Measurements from ENCODE around the gene CCDC40. TPM values are rescaled to one million over a fixed set of nuclear protein-coding genes. Genes with fewer than 3 reads are reported as not detected.
A peak's percentile ranks its signal among the peaks of the same experiment; 100 is the strongest.

CCDC40 gene
- total RNA-seq, 1 donor from 2014 or later, result 29.6 TPM

- Mint-ChIP-seq H3K36me3 (no peaks in the 10 kb centered on the region), H3K27me3 (no peaks in the 10 kb centered on the region), H3K4me3 (peak overlapping the region; percentile 7), H3K4me1 (ENCODE audit: unreplicated experiment) (peaks cover 16% of the 10 kb centered on the region), H3K9me3 (no peaks in the 10 kb centered on the region), H3K27ac (peak overlapping the region; percentile 80)
- no peak for DNase-seq (ENCODE audit: extremely low spot score, unreplicated experiment)
- no peak for TF ChIP-seq CTCF (conservative IDR thresholded peaks at IDR 0.05)
Observed at GRCh38 chr17:80123791-80124190, 87.3 kb downstream of the CCDC40 start.

DNA sequence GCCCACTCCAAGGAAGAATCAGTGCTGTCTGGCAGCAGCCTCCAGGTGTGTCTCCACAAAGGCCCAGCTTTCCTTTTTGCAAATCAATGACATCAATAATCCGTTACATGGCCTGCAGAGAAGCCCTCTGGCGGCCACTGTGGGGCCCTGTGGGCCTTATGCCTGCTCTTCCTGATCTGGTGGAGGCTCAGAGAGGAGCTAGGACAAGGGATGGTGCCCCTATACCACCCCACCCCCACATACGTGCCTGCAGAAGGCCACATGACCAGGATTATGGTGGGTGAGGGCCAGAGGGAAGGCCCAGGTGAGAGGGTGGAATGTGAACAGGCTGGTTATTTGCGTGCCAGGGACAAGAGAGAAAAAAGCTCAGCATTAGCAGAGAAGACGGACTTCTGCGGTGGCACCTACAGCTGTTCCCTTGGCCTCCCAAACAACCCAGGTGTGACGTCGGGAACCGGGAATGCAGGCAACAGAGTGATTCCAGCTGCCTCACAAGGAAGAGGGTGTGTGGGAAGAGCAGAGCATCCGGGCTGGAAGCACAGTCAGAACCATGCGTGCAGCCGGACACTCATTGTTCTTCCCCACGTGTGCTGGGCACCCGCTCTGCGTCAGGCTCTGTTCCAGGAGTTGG lies 88.0 kb downstream of the CCDC40 start:
- Mint-ChIP-seq H3K27me3 (no peaks in the 10 kb centered on the region), H3K36me3 (no peaks in the 10 kb centered on the region), H3K9me3 (no peaks in the 10 kb centered on the region), H3K4me1 (ENCODE audit: unreplicated experiment) (peaks cover 16% of the 10 kb centered on the region), H3K27ac (peak overlapping the region; percentile 80), H3K4me3 (peak overlapping the region; percentile 47)
- peak; percentile 71 for TF ChIP-seq CTCF (conservative IDR thresholded peaks at IDR 0.05)
- no peak for DNase-seq (ENCODE audit: extremely low spot score, unreplicated experiment)

GRCh38 chr17:80125656-80126448 lies 89.4 kb downstream of the CCDC40 start:
- no peak overlapping the region for H3K27ac Mint-ChIP-seq
- no peaks in the 10 kb centered on the region for H3K27me3 Mint-ChIP-seq
- H3K4me3 Mint-ChIP-seq, result no peak overlapping the region
- no peaks in the 10 kb centered on the region for H3K36me3 Mint-ChIP-seq
- H3K9me3 Mint-ChIP-seq, result no peaks in the 10 kb centered on the region
- H3K4me1 Mint-ChIP-seq (ENCODE audit: unreplicated experiment), result peaks cover 16% of the 10 kb centered on the region
- TF ChIP-seq CTCF (conservative IDR thresholded peaks at IDR 0.05), result no peak
- DNase-seq (ENCODE audit: extremely low spot score, unreplicated experiment), result no peak

- no peak for DNase-seq (ENCODE audit: extremely low spot score, unreplicated experiment)
- Mint-ChIP-seq H3K27me3 (no peaks in the 10 kb centered on the region), H3K36me3 (no peaks in the 10 kb centered on the region), H3K9me3 (no peaks in the 10 kb centered on the region), H3K27ac (no peak overlapping the region), H3K4me1 (ENCODE audit: unreplicated experiment) (peaks cover 16% of the 10 kb centered on the region), H3K4me3 (no peak overlapping the region)
- no peak for TF ChIP-seq CTCF (conservative IDR thresholded peaks at IDR 0.05)
Observed at GRCh38 chr17:80126449-80126715, 89.9 kb downstream of the CCDC40 start.

- Mint-ChIP-seq H3K27me3 (no peaks in the 10 kb centered on the region), H3K36me3 (peaks cover 6% of the 10 kb centered on the region), H3K9me3 (no peaks in the 10 kb centered on the region), H3K4me3 (no peak overlapping the region), H3K27ac (no peak overlapping the region), H3K4me1 (ENCODE audit: unreplicated experiment) (peaks cover 13% of the 10 kb centered on the region)
- no peak for DNase-seq (ENCODE audit: extremely low spot score, unreplicated experiment)
- TF ChIP-seq CTCF (conservative IDR thresholded peaks at IDR 0.05), result no peak
Observed at GRCh38 chr17:80129006-80129565, 92.6 kb downstream of the CCDC40 start.

Measured in type B pancreatic cell (in vitro differentiated cells).